NCI-H2081 treated with DMSO at 0.1 percent for 48 hours (cell line): ENCODE measurements around the gene CLPTM1L.
A peak's percentile ranks its signal among the peaks of the same experiment; 100 is the strongest.
"Not testable (repeated sequence)": the region's sequence is repeated elsewhere in the genome, so short reads cannot be mapped to it uniquely, and the experiment has no call there.

Experiments used
- DNase-seq: peaks from one replicate; lab custom pipeline; 2025; lab: John Stamatoyannopoulos, UW

Gene CLPTM1L

DNA sequence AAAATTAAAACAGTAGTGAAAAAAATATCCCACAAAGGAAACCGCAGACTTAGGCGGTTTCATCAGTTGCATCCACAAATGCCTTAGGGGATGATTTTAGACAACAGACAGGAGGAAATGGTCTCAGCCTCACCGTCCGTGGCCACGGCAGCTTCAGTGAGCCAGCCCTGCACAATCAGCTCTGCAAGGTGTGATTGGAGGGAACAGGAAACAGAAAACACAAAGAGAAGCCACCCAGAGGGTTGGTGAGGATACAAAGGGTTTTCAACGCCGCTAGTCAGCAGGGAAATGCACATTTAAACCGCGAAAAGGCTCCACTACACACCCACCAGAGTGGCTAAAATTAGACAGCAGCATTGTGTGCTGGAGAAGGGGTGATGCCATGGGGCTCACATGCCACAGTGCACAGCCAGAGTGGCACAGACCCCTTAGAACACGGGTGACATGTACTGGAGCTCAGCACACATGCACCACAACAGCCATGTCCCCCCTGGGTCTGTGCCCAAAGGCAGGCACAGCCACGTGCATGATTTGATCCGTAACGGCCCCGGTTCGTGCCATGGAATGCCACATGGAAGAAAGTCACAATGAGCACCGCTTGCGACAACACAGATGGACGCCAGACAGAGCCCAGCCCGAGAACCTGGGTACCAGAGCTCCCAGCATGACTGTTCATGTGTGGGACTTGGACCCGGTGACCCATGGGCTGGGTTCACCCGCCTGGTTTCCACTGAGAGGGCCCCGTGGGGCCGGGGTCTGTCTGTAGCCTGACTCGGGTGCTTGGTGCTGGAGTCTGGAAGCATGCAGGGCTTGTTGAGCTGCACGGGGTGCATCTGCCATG, 31.7 kb downstream of the CLPTM1L start:
- DNase-seq: peak; percentile 44

DNA sequence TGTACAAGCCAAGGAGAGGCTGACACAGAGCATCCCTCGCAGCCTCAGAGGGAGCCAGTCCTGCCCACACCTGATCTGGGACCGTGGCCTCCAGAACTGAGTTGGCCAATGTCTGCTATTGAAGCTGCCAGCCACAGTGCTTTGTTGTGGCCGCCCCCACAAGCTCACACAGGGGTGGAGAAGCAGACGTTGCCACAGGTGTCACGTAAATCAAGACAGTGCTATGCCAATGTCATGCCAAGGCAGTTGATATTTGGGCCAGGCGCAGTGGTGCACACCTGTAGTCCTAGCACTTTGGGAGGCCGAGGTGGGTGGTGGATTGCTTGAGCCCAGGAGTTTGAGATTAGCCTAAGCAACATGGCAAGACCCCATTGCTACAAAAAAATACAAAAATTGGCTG, 32.7 kb downstream of the CLPTM1L start:
- no peak for DNase-seq

DNA sequence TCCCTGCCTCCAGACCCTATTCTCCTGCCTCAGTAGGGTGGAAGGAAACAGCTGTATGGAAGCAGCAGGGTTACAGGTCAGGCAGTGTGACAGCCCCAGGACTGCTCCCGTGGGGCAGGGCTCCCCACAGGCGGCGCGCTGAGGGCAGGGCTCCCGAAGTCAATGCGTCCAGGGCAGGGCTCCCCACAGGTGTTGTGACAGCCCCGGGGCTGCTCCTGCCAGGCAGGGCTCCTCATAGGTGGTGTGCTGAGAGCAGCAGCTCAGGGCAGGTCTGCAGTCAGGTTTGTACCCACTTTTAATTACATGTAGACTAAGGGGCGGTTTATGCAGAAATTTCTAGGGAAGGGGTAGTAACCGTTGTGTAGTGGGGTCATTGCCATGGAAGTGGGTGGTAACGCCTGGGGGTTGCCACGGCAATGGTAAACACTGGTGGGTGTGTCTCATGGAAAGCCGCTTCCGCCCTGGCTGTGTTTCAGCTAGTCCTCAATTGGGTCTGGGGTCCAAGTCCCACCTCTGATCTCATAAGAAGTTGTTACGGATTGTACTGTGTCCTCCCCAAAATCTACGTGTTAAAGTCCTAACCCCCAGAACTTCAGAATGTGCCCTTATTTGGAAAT, 33.4 kb downstream of the CLPTM1L start:
- no peak for DNase-seq

DNA sequence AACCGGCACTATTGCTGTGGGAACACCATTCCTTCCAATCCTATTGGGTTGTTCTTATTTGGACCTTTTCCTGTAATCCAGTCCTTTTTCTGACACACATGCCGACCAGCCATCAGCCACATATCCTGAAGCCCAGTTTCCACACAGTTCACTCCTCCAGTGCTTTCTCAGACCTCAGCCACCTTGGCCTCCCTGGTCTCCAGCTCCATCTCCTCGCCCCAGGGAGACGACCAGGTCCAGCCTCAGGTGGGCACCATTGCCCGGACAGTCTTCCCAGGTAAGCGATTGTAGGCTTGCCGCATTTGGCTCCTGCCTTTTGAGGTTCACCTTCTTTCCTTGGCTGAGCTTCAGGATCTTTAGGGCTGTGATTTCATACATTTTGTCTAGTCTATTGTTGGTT, 34.8 kb downstream of the CLPTM1L start:
- DNase-seq: no peak

DNA sequence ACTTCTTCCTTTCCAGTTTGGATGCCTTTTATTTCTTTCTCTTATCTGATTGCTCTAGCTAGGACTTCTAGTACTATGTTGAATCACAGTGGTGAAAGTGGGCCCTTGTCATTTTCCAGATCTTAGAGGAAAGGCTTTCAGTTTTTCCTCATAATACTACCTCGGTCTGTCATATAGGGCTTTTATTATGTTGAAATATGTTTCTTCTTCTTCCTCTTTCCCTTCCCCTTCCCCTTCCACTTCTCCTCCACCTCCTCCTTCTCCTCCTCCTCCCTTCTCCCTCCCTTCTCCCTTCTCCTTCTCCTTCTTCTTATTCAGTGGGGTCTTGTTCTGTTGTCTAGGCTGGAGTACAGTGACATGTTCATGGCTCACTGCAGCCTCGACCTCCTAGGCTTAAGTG, 40.9 kb downstream of the CLPTM1L start:
- no peak for DNase-seq

DNA sequence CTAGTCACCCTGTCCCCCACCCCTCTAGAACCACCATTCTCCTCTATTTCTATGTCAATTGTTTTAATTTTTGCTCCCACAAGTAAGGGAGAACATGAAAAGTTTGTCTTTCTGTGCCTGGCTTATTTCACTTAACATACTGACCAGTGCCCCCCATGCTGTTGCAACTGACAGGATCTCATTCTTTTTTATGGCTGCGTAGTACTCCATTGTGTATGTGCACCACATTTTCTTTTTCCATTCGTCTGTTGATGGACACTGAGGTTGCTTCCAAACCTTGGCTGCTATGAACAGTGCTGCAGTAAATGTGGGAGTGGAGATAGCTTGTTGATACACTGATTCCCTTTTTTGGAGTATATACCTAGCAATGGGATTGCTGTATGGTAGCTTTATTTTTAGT, 42.6 kb downstream of the CLPTM1L start:
- DNase-seq: no peak

DNA sequence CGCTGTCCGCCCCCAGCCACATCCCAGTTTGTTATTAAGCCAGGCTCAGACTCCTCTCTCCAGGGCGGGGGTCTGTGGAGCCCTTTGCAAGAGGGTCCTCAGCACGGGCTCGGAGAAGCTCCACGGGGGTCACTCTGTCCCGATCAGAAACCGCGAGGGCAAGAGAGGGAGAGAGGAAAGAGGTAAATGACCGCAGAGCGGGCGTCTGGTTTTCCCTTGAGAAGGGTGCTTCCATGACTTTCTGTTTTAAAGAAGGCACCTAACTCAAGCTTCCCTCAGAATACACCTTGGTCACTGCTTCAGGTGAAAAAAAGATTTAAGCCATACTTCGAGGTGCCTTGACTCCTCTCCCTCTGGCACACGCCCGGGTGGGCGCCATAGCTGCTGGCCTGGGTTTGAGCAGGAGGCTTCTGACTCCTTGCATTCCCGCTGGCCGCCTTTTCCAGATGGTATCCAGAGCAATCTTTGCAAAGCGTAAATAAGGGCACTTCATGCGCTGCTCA, 44.3 kb downstream of the CLPTM1L start:
- no peak for DNase-seq

DNA sequence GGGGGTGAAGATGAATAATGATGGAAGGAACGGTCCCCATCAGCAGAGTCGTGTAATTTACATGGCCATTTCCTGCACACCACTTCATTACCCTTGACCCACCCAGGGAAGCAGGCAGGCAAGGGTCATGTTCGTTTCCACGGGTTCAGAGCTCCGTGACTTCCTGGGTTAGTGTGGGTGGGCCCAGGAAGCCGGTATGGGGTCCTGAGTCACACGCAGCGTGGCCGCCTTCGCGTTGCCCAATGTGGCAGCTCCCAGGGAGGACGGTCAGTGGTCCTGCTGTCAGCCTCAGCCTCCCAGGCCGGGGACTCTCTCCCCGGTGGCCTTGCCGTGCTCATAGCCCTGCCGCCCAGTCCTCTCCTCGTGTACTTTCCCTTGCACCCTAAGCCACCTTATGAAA, 44.9 kb downstream of the CLPTM1L start:
- DNase-seq: no peak

DNA sequence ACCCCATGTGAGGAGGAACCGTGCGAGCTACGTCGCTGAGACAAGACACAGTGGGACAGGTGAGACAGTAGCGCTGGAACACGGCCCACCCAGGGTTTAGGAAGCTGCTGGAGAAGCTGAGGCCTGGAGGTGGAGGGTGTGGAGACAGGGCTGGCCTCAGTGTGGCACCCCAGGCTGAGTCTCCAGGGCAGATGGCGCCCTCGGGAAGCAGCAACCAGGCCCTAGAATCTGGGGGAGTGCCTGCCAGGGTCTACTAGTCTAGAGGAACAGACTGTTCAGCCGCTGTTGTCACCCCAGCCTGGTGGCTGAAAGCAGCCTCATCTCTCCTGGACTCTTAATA, 45.4 kb downstream of the CLPTM1L start:
- no peak for DNase-seq

DNA sequence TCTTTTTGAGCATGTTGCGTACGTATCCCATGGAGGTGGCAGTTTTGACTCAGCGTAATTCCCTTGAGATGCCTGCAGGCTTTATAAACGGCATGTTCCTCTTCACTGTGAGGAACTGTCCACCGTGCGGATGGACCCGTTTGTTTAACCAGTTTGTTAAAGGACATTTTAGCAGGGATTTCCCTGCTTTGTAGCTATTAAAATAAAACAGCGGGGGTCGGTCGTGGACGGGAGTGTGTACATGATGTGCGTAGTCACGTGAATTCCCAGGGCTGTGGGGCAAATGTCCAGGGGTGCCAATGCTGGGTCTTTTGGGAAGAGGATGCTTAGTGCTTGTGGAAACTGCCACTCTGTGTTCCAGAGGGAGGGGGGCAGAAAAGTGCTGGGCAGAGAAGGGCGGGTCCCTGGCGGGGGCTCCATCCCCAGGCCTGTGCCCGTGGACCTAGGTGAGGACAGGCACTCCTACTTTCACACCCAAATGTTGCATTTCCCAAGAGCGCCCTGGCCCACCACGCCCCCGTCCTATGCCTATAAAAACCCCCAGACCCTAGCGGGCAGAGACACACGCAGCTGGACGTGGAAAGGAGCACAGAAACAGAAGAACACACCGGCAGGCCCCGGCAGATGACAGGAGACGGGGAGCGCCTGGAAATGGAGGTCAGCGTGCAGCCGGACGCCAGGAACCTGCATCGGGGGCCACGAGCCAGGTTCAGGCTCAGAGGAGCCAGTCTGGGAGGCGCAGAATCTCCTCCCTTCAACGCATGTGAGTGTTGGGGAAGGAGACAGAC, 46.0 kb downstream of the CLPTM1L start:
- no peak for DNase-seq

DNA sequence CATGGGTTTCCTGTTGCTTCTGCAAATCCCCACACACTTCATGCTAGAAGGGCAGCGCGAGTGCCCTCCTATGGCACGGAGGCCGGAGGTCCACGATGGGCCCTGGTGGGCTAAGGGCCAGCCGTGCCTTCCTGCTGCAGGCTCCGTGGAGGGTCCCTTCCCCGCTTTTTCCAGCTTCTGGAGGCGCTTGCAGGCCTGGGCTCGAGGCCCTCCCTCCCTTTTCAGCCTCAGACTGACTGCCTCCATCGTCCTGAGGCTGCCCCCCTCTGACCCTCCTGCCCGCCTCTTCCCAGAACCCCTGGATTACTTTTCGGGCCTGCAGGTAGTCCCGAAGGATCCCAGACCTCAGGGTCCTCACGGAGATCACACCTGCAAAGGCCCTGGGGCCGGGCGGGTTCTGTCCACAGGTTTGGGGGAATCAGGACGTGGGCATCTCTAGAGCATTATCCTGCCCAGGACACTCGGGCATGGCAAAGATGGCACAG, 46.8 kb downstream of the CLPTM1L start:
- no peak for DNase-seq

DNA sequence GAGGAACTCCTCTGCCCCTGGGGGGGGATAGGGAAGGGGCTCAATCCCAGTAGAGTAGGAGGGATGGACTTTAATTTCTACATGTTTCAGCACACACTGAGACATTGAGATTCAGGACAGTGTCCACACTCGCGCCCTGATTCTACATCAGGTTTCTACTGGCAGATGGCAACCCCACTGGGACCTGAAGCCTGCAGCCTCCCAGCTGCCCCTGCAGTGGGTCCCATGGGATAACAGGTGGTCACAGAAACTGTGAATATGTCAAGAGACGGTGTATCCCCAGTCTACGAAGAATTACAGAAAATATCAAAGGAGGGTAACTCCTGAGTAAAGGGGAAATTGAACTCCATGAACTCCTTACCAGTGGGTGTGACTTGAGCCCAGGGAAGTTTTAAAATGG, 47.7 kb downstream of the CLPTM1L start:
- no peak for DNase-seq

DNA sequence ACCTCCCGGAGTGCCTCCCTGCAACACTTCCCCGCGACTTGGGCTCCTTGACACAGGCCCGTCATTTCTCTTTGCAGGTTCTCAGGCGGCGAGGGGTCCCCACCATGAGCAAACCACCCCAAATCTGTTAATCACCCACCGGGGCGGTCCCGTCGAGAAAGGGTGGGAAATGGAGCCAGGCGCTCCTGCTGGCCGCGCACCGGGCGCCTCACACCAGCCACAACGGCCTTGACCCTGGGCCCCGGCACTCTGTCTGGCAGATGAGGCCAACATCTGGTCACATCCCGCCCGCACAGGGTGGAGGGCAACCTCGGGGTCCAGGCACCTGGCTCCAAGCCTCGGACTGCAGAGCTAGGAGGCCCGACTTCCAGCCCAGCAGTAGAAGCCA, 49.3 kb downstream of the CLPTM1L start:
- DNase-seq: no peak

DNA sequence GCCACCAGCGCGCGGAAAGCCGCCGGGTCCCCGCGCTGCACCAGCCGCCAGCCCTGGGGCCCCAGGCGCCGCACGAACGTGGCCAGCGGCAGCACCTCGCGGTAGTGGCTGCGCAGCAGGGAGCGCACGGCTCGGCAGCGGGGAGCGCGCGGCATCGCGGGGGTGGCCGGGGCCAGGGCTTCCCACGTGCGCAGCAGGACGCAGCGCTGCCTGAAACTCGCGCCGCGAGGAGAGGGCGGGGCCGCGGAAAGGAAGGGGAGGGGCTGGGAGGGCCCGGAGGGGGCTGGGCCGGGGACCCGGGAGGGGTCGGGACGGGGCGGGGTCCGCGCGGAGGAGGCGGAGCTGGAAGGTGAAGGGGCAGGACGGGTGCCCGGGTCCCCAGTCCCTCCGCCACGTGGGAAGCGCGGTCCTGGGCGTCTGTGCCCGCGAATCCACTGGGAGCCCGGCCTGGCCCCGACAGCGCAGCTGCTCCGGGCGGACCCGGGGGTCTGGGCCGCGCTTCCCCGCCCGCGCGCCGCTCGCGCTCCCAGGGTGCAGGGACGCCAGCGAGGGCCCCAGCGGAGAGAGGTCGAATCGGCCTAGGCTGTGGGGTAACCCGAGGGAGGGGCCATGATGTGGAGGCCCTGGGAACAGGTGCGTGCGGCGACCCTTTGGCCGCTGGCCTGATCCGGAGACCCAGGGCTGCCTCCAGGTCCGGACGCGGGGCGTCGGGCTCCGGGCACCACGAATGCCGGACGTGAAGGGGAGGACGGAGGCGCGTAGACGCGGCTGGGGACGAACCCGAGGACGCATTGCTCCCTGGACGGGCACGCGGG, 49.9 kb downstream of the CLPTM1L start, which contains the start of gene TERT:
TSS of gene TERT (minus strand) at position 234 of the 815 bp plus-strand sequence. CDS start at position 155, 79 bp downstream.
- DNase-seq: no peak

DNA sequence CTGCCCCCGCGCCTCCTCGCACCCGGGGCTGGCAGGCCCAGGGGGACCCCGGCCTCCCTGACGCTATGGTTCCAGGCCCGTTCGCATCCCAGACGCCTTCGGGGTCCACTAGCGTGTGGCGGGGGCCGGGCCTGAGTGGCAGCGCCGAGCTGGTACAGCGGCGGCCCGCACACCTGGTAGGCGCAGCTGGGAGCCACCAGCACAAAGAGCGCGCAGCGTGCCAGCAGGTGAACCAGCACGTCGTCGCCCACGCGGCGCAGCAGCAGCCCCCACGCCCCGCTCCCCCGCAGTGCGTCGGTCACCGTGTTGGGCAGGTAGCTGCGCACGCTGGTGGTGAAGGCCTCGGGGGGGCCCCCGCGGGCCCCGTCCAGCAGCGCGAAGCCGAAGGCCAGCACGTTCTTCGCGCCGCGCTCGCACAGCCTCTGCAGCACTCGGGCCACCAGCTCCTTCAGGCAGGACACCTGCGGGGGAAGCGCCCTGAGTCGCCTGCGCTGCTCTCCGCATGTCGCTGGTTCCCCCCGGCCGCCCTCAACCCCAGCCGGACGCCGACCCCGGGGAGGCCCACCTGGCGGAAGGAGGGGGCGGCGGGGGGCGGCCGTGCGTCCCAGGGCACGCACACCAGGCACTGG, 50.6 kb downstream of the CLPTM1L start:
- no peak for DNase-seq

DNA sequence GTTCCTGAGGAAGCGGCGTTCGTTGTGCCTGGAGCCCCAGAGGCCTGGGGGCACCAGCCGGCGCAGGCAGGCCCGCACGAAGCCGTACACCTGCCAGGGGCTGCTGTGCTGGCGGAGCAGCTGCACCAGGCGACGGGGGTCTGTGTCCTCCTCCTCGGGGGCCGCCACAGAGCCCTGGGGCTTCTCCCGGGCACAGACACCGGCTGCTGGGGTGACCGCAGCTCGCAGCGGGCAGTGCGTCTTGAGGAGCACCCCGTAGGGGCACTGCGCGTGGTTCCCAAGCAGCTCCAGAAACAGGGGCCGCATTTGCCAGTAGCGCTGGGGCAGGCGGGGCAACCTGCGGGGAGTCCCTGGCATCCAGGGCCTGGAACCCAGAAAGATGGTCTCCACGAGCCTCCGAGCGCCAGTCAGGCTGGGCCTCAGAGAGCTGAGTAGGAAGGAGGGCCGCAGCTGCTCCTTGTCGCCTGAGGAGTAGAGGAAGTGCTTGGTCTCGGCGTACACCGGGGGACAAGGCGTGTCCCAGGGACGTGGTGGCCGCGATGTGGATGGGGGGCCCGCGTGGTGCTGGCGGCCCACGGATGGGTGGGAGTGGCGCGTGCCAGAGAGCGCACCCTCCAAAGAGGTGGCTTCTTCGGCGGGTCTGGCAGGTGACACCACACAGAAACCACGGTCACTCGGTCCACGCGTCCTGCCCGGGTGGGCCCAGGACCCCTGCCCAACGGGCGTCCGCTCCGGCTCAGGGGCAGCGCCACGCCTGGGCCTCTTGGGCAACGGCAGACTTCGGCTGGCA, 51.3 kb downstream of the CLPTM1L start:
- no peak for DNase-seq

DNA sequence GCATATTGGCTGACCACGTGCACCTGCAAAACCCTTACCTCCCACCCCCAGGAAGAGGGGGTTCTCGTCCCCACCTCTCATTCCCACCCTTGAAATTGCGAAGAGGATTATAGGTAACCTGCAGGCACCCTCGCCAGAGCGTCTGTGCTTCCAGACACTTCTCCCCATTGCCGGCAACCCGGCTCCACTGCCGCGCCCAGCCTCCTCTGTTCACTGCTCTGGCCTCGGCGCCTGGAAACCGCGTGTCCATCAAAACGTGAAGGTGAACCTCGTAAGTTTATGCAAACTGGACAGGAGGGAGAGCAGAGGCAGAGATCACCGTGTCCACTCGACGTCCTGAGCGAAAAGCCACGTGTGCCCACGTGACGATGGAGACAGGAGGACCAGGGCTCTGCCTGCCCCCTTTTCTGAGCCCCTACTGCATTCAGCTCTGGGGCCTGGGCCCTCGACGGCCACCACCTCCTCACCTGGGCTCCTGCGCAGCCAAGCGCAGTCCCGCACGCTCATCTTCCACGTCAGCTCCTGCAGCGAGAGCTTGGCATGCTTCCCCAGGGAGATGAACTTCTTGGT, 52.0 kb downstream of the CLPTM1L start:
- DNase-seq: no peak

DNA sequence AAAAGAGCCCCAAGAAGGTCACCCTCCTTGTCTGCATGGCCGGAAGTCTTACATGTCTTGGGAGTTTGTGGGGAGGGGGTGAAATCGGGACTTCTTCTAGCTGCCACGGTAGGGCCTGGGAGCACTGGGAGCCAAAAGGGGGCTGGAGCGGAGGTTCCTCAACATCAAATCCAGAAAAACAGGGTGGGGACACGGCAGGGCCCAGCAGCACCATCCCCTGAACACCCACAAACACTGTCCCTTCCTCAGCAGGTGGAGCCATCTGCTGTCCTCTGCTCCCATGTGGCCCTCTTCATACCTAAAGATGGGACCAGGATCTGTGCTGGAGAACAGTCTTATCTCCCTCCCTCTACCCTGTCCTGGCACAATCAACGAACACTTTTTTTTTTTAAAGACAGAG, 52.8 kb downstream of the CLPTM1L start:
- no peak for DNase-seq

DNA sequence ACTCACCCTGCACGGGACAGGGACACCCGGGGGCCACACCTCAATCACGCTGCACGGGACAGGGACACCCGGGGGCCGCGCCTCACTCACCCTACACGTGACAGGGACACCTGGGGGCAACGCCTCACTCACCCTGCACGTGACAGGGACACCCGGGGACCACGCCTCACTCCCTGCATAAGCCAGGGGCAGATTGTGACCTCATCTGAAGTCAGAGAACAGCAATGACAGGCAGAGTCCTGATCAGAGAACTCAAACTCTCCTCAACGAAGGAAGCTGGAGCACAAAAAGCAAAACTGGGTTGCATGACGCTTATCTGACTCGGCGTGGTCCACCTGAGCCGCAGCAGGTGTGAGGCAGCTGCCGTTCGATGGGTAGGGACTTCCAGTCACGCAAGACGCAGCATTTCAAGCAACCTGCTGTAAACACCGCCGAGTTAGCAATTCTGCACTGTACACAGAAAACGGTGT, 53.3 kb downstream of the CLPTM1L start:
- DNase-seq: no peak

DNA sequence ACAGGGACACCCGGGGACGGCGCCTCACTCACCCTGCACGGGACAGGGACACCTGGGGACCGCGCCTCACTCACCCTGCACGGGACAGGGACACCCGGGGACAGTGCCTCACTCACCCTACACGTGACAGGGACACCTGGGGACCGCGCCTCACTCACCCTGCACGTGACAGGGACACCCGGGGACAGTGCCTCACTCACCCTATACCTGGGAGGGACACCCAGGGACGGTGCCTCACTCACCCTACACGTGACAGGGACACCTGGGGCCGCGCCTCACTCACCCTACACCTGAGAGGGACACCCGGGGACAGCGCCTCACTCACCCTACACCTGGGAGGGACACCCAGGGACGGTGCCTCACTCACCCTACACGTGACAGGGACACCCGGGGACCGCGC, 53.9 kb downstream of the CLPTM1L start:
- not testable (repeated sequence) for DNase-seq
